Stimulated activated CD8-positive, alpha-beta memory T cell treated with anti-CD3 and anti-CD28 coated beads, Interleukin-7, amount 100 ng/mL, for 4 hours (primary cell): ENCODE measurements around the gene CTSE.
"Not testable (repeated sequence)": the region's sequence is repeated elsewhere in the genome, so short reads cannot be mapped to it uniquely, and the experiment has no call there.

Experiments used
- DNase-seq, 2 donors: peaks; one replicate each; pipeline ENCODE4 v3.0.0-alpha.2; 2020; ENCODE audit warnings: low read depth in 2 of 2

CTSE gene

GRCh38 chr1:206023695-206024094 lies at the start of gene CTSE:
CTSE (minus strand) TSS chr1:206023895; CDS start chr1:206023791, 104 bp downstream.
- DNase-seq = no peak

DNA sequence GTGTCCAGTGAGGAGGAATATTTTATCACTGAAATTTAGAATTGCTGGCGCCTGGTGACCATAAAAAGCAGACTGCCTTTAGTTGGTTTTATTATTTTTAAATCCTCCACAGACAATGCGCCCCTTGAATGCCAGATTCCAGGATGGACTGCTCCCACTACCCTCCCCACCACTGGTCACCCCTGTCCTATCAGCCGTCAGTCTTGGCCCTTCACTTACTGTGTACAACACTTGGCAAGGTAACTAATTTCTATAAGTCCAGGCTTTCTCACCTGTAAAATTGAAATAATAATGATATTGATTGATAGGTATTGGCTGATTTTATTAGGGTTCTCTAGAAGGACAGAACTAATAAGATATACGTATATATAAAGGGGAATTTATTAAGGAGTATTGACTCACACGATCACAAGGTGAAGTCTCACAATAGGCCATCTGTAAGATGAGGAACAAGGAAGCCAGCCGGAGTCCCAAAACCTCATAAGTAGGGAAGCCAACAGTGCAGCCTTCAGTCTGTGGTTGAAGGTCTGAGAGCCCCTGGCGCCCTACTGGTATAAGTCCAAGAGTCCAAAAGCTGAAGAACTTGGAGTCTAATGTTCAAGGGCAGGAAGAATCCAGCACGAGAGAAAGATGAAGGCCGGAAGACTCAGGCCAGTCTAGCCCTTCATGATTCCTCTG lies 47.1 kb upstream of the CTSE start:
- DNase-seq = no peak

DNA sequence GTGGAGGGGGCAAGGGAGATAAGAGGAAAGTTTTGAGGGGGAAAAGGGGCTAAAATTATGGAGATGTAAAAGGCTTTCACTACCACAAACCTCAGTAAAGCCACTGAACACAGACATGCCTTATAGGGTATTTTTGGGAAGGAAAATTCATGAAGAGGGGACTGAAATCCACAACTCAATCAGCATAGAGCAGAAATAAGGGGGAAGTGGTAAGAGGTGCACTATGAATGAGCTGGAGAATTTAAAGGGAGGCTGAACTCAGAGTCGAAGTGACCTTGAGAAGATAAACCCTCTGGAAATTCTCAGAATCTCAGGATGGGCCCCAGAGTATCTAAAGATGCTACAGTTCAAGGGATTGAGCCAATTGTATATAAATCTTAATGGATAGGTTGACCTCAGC lies 44.6 kb upstream of the CTSE start:
- DNase-seq = no peak

GRCh38 chr1:206067486-206068227 lies 44.0 kb upstream of the CTSE start:
- DNase-seq = no peak

DNA sequence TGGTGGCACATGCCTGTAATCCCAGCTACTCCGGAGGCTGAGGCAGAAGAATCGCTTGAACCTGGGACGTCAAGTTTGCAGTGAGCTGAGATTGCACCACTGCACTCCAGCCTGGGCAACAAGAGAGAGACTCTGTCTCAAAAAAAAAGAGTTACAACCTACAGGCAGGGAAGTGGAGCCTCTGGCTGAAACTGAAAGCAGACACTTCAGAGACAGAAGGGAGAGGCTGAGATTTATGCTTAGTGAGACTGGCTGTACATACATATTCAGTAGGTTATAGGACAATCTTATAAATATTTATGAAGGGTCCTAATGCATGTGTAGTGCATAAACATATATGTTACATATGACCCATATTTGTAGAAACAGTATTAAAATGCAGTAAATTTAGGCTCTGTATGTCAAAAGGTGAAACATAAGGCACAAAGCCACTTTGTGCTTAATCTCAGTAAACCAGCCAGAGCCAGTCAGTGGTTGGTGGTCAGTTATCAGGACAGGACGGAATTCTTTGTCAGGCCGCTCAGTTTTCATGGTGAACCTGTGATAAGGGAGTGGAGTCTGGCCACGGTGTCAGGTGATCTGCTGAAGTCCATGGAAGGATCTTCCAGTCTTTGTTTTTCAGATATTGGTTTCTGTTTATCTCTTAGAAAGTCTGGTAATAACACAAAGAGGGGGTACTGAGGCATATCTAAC lies 42.9 kb upstream of the CTSE start:
- no peak for DNase-seq

DNA sequence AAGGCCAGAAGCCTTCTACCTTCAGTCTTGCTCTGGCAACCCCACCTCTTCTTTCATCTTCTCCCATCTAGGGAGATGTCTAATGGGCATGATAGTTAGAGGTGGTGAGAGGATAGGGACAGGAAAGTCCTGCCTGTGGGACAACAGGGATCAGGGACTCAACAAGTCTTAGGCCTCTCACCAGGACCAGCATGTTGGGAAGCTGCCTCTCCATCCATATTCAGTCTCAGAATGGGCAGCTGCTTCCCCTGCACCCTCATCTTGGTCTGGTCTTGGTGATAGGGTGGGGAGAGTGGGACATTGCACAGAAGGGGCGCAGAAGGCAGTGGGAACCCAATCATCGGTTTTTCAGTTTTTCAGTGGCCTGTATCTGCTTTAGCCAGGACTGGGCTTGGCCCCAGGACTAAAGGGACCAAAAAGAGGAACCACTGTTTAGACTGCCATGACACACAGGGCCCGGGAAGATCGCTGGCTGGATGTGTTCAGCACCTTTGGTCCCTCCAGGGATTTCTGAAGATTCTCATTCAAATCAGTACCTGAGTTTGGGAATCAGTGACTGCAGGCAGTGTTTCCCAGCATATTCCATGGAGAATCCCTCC lies 42.0 kb upstream of the CTSE start:
- no peak for DNase-seq

DNA sequence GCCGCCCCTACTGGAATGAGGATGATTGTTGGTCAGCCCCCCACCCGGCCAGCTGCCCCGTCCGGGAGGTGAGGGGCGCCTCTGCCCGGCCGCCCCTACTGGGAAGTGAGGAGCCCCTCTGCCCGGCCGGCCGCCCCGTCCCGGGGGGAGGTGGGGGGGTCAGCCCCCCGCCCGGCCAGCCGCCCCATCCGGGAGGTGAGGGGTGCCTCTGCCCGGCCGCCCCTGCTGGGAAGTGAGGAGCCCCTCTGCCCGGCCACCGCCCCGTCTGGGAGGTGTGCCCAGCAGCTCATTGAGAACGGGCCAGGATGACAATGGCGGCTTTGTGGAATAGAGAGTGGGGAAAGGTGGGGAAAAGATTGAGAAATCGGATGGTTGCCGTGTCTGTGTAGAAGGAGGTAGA lies 40.8 kb upstream of the CTSE start:
- DNase-seq = not testable (repeated sequence)

DNA sequence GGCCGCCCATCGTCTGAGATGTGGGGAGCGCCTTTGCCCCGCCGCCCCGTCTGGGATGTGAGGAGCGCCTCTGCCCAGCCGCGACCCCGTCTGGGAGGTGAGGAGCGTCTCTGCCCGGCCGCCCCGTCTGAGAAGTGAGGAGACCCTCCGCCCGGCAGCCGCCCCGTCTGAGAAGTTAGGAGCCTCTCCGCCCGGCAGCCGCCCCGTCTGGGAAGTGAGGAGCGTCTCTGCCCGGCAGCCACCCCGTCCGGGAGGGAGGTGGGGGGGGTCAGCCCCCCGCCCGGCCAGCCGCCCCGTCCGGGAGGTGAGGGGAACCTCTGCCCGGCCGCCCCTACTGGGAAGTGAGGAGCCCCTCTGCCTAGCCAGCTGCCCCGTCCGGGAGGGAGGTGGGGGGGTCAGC lies 40.3 kb upstream of the CTSE start:
- not testable (repeated sequence) for DNase-seq

DNA sequence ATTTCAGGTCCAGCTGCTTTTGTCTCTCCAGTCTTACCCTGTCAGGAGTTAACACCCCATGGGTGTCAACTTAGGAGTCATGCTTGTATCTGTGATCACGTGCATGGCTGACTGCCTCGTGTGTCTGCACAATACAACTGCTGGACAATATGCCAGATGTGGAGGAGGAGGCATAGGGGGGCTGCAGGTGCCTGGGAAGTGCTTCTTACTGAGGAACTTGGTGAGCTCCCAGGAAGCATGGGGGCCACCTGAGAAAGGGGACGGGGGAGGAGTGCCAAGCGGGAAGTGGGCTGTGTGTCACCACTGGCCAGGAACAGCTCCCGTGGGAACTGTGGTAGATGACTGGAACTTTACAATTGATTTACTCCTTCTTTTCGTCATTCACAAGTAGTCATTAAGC lies 38.8 kb upstream of the CTSE start:
- no peak for DNase-seq

DNA sequence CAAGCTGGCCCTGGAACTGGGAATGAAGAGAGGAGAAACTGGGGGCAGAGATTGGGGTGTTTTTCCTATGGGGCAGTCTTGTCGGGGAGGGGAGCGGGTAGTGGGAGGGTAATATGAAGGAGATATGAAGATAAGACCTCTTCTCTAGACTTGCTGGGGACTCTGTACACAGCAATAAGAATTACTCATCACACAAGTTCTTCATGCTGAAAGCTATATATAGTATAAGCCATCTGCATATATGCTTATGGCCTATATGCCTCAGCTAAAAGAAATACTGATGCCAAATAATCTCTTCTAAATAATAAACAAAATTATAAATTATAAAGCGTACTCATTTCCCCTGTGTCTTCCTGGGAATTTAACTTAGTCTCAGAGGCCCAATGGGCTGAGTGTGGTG lies 37.1 kb upstream of the CTSE start:
- no peak for DNase-seq

DNA sequence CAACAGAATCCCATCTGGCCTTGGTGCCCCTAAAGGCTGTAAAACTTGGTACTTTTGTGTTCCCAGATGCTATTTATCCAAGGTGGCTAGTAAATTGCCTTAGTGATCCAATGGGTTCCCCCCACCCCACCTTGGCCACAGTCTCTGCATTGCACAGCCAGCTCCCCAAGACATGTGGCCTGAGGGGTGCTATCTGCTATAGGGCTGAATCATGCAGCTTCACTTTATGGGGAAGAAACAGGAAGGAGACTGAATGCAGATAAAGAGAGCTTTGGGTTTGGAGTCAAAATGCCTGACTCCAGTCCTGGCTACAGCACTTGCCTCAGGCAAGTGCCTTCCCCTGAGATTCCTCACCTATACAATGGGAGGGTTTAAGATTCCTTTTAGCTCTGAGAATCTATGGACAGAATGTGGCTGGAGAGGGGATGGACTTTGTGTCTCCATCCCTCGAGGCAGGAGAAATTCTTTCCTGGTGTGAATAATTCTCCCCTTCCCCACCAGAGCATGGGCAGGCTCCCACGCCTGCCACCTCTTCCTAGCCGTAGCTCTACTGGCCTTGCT lies 35.7 kb upstream of the CTSE start:
- DNase-seq = no peak

GRCh38 chr1:206058927-206059292 lies 35.2 kb upstream of the CTSE start:
- no peak for DNase-seq

- not testable (repeated sequence) for DNase-seq
Measured at GRCh38 chr1:206058289-206058926, 34.7 kb upstream of the CTSE start.

DNA sequence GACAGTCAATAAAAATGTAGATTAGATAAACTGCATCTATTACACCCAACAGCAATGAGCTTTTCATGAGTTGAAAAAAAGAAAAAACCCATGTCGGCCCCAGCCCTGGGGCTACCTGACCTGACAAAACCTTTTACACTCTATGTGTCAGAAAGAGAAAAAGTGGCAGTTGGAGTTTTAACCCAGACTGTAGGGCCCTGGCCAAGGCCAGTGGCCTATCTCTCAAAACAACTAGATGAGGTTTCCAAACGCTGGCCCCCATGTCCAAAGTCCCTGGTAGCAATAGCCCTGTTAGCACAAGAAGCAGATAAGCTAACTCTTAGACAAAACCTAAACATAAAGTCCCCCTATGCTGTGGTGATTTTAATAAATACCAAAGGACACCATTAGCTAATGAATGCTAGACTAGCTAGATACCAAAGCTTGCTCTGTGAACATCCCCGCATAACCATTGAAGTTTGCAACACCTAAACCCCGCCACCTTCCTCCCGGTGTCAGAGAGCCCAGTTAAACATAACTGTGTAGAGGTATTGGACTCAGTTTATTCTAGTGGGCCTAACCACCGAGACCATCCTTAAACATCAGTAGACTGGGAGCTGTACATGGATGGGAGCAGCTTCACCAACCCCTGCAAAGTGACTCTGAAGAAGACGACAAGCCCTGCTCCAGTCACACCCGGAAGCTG lies 32.1 kb upstream of the CTSE start:
- not testable (repeated sequence) for DNase-seq

GRCh38 chr1:206055069-206055625 lies 31.5 kb upstream of the CTSE start:
- not testable (repeated sequence) for DNase-seq

- DNase-seq = not testable (repeated sequence)
Measured at GRCh38 chr1:206053616-206054015, 29.9 kb upstream of the CTSE start.

DNA sequence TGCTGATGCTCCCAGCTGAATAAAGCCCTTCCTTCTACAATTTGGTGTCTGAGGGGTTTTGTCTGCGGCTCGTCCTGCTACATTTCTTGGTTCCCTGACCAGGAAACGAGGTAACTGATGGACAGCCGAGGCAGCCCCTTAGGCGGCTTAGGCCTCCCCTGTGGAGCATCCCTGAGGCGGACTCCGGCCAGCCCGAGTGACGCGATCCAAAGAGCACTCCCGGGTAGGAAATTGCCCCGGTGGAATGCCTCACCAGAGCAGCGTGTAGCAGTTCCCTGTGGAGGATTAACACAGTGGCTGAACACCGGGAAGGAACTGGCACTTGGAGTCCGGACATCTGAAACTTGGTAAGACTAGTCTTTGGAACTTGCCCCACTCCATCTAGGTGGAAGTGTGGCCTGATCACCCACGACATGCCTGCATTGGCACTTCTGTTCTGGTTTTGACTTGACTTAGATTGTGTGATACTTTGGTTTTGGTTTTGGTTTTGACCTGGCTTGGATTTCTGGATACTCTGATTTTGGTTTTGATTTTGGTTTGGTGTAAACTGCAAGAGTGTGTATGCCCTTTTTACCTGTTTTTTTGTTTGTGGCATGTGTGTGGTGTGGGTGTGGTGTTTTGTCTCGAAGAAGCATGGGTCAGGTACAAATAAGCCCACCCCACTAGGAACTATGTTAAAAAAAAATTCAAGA lies 29.4 kb upstream of the CTSE start, which contains the start of gene RHEX:
TSS of gene RHEX (plus strand) at position 255 of the 692 bp plus-strand sequence. CDS start 44,656 bp downstream, outside the sequence.
- not testable (repeated sequence) for DNase-seq

DNA sequence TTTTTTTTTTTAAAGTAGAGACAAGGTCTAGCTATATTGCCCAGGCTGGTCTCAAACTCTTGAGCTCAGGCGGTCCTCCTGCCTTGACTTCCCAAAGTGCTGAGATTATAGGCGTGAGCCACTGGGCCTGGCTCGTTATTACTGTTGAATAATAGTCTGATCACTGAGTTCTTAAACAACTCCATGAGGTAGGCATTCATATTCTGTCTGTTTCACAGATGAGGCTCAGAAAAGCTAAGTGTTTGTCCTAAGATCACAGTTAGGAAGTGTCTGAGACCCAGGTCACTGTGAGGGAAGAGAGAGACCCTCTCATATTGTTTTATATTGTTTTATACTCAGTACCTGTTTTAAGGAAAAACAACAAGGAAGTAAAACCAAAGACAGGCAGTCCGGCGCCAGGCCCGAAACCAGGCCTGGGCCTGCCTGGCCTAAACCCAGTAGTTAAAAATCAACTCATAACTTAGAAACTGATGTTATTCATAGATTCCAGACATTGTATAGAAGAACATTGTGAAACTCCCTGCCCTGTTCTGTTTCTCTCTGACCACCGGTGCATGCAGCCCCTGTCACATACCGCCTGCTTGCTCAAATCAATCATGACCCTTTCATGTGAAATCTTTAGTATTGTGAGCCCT lies 28.7 kb upstream of the CTSE start:
- DNase-seq = not testable (repeated sequence)

DNA sequence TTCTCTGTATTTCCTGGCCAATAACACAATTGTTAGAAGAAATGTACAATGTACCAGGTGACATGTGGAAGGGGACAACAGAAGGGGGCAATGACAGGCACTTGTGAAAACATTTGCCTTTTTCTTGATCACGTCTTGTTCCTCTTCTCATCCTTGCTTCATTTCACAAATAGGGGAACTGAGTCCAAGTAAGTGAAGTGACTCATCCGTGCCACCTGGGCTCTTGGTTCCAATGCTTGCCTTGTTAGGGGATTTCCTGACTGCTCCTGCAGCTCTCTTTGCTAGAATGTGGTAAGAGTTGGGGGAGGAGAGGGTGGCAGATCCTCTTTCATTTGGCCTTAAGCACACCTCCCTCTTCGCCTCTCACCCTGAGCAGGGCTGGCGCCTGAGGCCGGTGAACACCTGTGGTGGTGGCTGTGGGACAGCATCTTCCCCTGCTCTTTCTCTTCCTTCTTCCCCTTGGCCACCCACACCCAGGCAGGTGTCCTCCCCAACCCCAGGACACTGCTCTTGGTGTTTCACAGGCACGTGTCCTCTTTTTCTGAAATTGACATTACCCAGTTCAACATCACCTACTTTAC lies 27.1 kb upstream of the CTSE start:
- DNase-seq = peak; percentile 12 to 46
